ENCODE measurements around the gene SPOCK1.

- no peak for TF ChIP-seq CTCF (IDR thresholded peaks at IDR 0.05; ENCODE audit: borderline replicate concordance, extremely low read depth, low read length, poor library complexity, severe bottlenecking)
- no peak for TF ChIP-seq EZH2 (IDR thresholded peaks at IDR 0.05; ENCODE audit: borderline replicate concordance, low read depth, low read length, severe bottlenecking)
Measured at GRCh38 chr5:137136991-137137632, 362.0 kb downstream of the SPOCK1 start.
